ENCODE measurements around the gene LRRC8E.

- TF ChIP-seq POLR2AphosphoS5 (IDR thresholded peaks at IDR 0.05; ENCODE audit: low read depth, low read length) (no peak), SIN3A (IDR thresholded peaks at IDR 0.05; ENCODE audit: borderline replicate concordance, insufficient read depth, low read length) (no peak), TAF1 (IDR thresholded peaks at IDR 0.05; ENCODE audit: borderline replicate concordance, insufficient read depth, low read length) (no peak), FOXP2 (optimal IDR thresholded peaks at IDR 0.05; ENCODE audit: borderline replicate concordance, extremely low read depth, extremely low read length, insufficient read depth) (no peak)
- TF ChIP-seq, protein P1, sequence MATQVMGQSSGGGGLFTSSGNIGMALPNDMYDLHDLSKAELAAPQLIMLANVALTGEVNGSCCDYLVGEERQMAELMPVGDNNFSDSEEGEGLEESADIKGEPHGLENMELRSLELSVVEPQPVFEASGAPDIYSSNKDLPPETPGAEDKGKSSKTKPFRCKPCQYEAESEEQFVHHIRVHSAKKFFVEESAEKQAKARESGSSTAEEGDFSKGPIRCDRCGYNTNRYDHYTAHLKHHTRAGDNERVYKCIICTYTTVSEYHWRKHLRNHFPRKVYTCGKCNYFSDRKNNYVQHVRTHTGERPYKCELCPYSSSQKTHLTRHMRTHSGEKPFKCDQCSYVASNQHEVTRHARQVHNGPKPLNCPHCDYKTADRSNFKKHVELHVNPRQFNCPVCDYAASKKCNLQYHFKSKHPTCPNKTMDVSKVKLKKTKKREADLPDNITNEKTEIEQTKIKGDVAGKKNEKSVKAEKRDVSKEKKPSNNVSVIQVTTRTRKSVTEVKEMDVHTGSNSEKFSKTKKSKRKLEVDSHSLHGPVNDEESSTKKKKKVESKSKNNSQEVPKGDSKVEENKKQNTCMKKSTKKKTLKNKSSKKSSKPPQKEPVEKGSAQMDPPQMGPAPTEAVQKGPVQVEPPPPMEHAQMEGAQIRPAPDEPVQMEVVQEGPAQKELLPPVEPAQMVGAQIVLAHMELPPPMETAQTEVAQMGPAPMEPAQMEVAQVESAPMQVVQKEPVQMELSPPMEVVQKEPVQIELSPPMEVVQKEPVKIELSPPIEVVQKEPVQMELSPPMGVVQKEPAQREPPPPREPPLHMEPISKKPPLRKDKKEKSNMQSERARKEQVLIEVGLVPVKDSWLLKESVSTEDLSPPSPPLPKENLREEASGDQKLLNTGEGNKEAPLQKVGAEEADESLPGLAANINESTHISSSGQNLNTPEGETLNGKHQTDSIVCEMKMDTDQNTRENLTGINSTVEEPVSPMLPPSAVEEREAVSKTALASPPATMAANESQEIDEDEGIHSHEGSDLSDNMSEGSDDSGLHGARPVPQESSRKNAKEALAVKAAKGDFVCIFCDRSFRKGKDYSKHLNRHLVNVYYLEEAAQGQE (IDR thresholded peaks at IDR 0.05; ENCODE audit: insufficient read depth in 1 of 2, low read depth in 2 of 2, low read length in 2 of 2): no peak
These were observed 42.1 kb upstream of the LRRC8E start for GRCh38 chr19:7846155-7846646.

Data from PFSK-1 (cell line).